GM23338 (cell line): ENCODE data around the gene SERPINH1. TPM values are rescaled to one million over a fixed set of nuclear protein-coding genes. Genes with fewer than 3 reads are reported as not detected.

ENCODE experiments used
- ATAC-seq: fragments of 200-7000 bp; cut with Tn5 transposase; 3 replicates; pipeline ENCODE4 v1.9.1; 2020
- DNase-seq: peaks from one replicate; pipeline ENCODE4 v3.0.0-alpha.2; 2015; ENCODE audit warnings: low spot score
- H2AFZ ChIP-seq: fragments of 200-600 bp; sonication (generic); 2 replicates; pipeline ENCODE4 v1.8.0; 2016; ENCODE audit warnings: antibody characterized with exemption, mild to moderate bottlenecking, moderate library complexity
- H3F3A ChIP-seq: fragments of 200-600 bp; sonication (generic); replicated peaks from 2 replicates; pipeline ENCODE4 v1.8.0; 2017; ENCODE audit warnings: antibody characterized with exemption, mixed run types, low read depth
- H3K27ac ChIP-seq: fragments of 200-600 bp; sonication (generic); 2 replicates; pipeline ENCODE4 v1.6.1; 2016; ENCODE audit warnings: low read depth
- H3K27me3 ChIP-seq: fragments of 200-600 bp; sonication (generic); 2 replicates; pipeline ENCODE4 v1.8.0; 2016; ENCODE audit warnings: mild to moderate bottlenecking, mixed run types, moderate library complexity; ENCODE audit not compliant: insufficient read depth
- H3K36me3 ChIP-seq: fragments of 200-600 bp; sonication (generic); 2 replicates; pipeline ENCODE4 v1.8.0; 2016; ENCODE audit warnings: mild to moderate bottlenecking; ENCODE audit not compliant: insufficient read depth
- H3K4me1 ChIP-seq: fragments of 200-600 bp; sonication (generic); 2 replicates; pipeline ENCODE4 v1.8.0; 2016; ENCODE audit warnings: mild to moderate bottlenecking, moderate library complexity; ENCODE audit not compliant: insufficient read depth
- H3K4me2 ChIP-seq: fragments of 200-600 bp; sonication (generic); 2 replicates; pipeline ENCODE4 v1.7.1; 2017; ENCODE audit warnings: mixed run types
- H3K4me3 ChIP-seq: fragments of 200-600 bp; sonication (generic); 2 replicates; pipeline ENCODE4 v1.6.1; 2016; ENCODE audit warnings: mixed run types
- H3K79me2 ChIP-seq: fragments of 200-600 bp; sonication (generic); replicated peaks from 2 replicates; pipeline ENCODE4 v1.8.0; 2017; ENCODE audit warnings: mild to moderate bottlenecking; ENCODE audit not compliant: insufficient read depth
- H3K9me2 ChIP-seq: fragments of 200-600 bp; sonication (generic); 2 replicates; pipeline ENCODE4 v1.8.0; 2017; ENCODE audit not compliant: insufficient read depth
- H4K20me1 ChIP-seq: fragments of 200-600 bp; sonication (generic); replicated peaks from 2 replicates; pipeline ENCODE4 v1.8.0; 2017; ENCODE audit warnings: mild to moderate bottlenecking; ENCODE audit not compliant: insufficient read depth
- H3K27ac Mint-ChIP-seq: 2 replicates; pipeline ENCODE4 v1.8.0; 2020; ENCODE audit warnings: inconsistent platforms, mild to moderate bottlenecking, moderate library complexity, mixed read lengths
- H3K27me3 Mint-ChIP-seq: 3 replicates; pipeline ENCODE4 v1.8.0; 2022; ENCODE audit warnings: low read depth, mild to moderate bottlenecking, moderate library complexity, mixed read lengths, inconsistent platforms; ENCODE audit not compliant: insufficient read depth, poor library complexity
- H3K36me3 Mint-ChIP-seq: 3 replicates; pipeline ENCODE4 v1.8.0; 2021; ENCODE audit warnings: low read depth, mild to moderate bottlenecking, inconsistent platforms, moderate library complexity, mixed read lengths
- H3K4me1 Mint-ChIP-seq: 3 replicates; pipeline ENCODE4 v1.8.0; 2020; ENCODE audit warnings: mild to moderate bottlenecking, inconsistent platforms, mixed read lengths
- H3K4me3 Mint-ChIP-seq: 3 replicates; pipeline ENCODE4 v1.8.0; 2021; ENCODE audit warnings: moderate library complexity, mild to moderate bottlenecking, inconsistent platforms, mixed read lengths
- H3K9me3 Mint-ChIP-seq: 3 replicates; pipeline ENCODE4 v1.8.0; 2020; ENCODE audit warnings: moderate library complexity, mild to moderate bottlenecking, inconsistent platforms, mixed read lengths
- CREB1 ChIP-seq: fragments of 250-450 bp; sonication (Bioruptor Pico); IDR thresholded peaks from 2 replicates; pipeline ENCODE4 v1.5.0; 2020; ENCODE audit warnings: low read depth, mild to moderate bottlenecking, moderate library complexity
- EZH2 ChIP-seq: fragments of 200-600 bp; sonication (generic); IDR thresholded peaks from one replicate; pipeline ENCODE4 v1.8.0; 2017; ENCODE audit warnings: antibody characterized with exemption, mild to moderate bottlenecking, low read depth; ENCODE audit not compliant: unreplicated experiment
- EZH2phosphoT487 ChIP-seq: fragments of 200-600 bp; sonication (generic); IDR thresholded peaks from one replicate; pipeline ENCODE4 v1.8.1; 2018; ENCODE audit warnings: antibody characterized with exemption; ENCODE audit not compliant: unreplicated experiment
- JUNB ChIP-seq: IDR thresholded peaks from one replicate; pipeline ENCODE4 v1.6.1; 2016; ENCODE audit warnings: antibody characterized with exemption; ENCODE audit not compliant: unreplicated experiment
- NANOG ChIP-seq: IDR thresholded peaks from 2 replicates; pipeline ENCODE4 v1.6.1; 2016; ENCODE audit warnings: antibody characterized with exemption, borderline replicate concordance
- POLR2AphosphoS5 ChIP-seq: IDR thresholded peaks from 2 replicates; pipeline ENCODE4 v1.6.1; 2016; ENCODE audit warnings: antibody characterized with exemption, low read depth
- STAT1 ChIP-seq: IDR thresholded peaks from one replicate; pipeline ENCODE4 v1.6.1; 2016; ENCODE audit warnings: antibody characterized with exemption; ENCODE audit not compliant: unreplicated experiment
- ZNF331 ChIP-seq: fragments of 250-450 bp; sonication (Bioruptor Pico); IDR thresholded peaks from 2 replicates; pipeline ENCODE4 v1.5.0; 2020; ENCODE audit warnings: low read depth, mild to moderate bottlenecking, moderate library complexity
- polyA plus RNA-seq: library from polyadenylated mRNA; unstranded; fragments of >200 nt; fragmentation: Nextera tagmentation; extraction: Ambion mirVana; gene quantifications from 2 replicates; pipeline ENCODE4 v1.2.1, GENCODE V29; 2016
- total RNA-seq: library from RNA; depleted of rRNA; stranded (reverse); fragments of >200 nt; shearing (Covaris generic); gene quantifications from 2 replicates; pipeline ENCODE4 v1.2.3, GENCODE V29; 2014
- TF ChIP-seq, protein P1 (sequence below): IDR thresholded peaks from one replicate; pipeline ENCODE4 v1.6.1; 2018; ENCODE audit warnings: antibody characterized with exemption; ENCODE audit not compliant: unreplicated experiment
- TF ChIP-seq, protein P2 (sequence below), 2 experiments: fragments of 200-600 bp in 1 of 2; sonication (generic) in 1 of 2; conservative IDR thresholded peaks; 2 replicates each; pipeline versions ENCODE4 v1.5.1 to v1.6.1; 2016 to 2017; ENCODE audit warnings: antibody characterized with exemption in 2 of 2, low read depth in 2 of 2, mild to moderate bottlenecking in 2 of 2, moderate library complexity in 1 of 2
- TF ChIP-seq, protein P3 (sequence below): IDR thresholded peaks from 2 replicates; pipeline ENCODE4 v1.6.1; 2016; ENCODE audit warnings: antibody characterized with exemption

The SERPINH1 gene
- total and polyA plus RNA-seq, 2 experiments from 2014 or later: 238 to 1,217 TPM

DNA sequence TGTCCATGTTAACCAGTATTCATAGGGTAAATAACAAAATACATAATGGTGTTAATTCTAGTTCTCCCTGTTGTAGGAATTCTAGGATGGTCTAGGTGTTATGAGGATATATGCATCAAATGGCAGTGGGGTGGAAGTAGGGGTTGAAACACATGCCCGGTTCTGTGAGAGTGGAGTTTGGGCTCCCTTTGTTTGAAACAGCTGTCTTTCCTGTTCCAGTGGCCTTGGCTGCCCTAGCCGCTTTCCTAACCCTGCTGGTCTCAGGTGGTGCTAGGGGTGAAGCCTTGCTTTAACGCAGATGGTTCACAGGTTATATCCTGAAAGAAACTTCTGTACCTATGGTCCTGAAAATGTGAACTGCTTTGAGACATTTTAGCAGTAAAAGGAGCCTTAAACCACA lies 38.3 kb downstream of the SERPINH1 start (continued):
- no peak for TF ChIP-seq JUNB

DNA sequence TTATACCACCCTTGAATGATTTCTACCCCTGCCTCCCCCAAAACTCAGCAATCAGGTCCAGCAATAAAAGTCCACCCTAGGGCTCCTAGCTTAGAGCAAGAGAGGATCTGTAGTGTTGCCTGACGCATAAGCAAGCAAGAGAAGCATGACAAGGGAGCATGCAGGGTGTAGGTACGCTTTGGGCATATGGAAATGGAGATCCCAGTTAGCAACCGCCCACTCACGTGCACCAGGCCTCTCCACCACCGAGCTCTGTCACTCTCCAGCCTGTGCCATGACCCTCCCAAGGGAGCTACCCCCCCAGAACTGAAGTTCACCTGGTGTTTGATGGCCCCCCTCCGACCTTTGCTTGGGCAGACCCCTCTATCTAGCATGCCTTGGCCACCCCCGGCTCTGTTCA lies 39.4 kb downstream of the SERPINH1 start:
- DNase-seq (no peak), ATAC-seq (no peak)
- no peaks in the 10 kb centered on the region for H3F3A ChIP-seq
- 0 out of 2 replicates have a peak overlapping the region, but pooled peaks have one; percentile 52 for H2AFZ ChIP-seq
- H3K4me1 ChIP-seq: no peaks in the 10 kb centered on the region
- H3K4me2 ChIP-seq: no peak overlapping the region
- no peak overlapping the region for H3K27ac Mint-ChIP-seq
- peaks cover 35% of the 10 kb centered on the region for H3K4me1 Mint-ChIP-seq
- no peak overlapping the region for H3K4me3 Mint-ChIP-seq
- H3K27me3 Mint-ChIP-seq: peaks cover 13% of the 10 kb centered on the region
- H3K27ac ChIP-seq: no peak overlapping the region
- no peaks in the 10 kb centered on the region for H3K9me3 Mint-ChIP-seq
- no peaks in the 10 kb centered on the region for H4K20me1 ChIP-seq
- no peaks in the 10 kb centered on the region for H3K36me3 Mint-ChIP-seq
- TF ChIP-seq STAT1 (no peak), JUNB (no peak), EZH2 (no peak), EZH2phosphoT487 (no peak), NANOG (no peak)
- no peaks in the 10 kb centered on the region for H3K27me3 ChIP-seq
- no peaks in the 10 kb centered on the region for H3K36me3 ChIP-seq
- no peak overlapping the region for H3K4me3 ChIP-seq
- no peaks in the 10 kb centered on the region for H3K79me2 ChIP-seq
- no peaks in the 10 kb centered on the region for H3K9me2 ChIP-seq

DNA sequence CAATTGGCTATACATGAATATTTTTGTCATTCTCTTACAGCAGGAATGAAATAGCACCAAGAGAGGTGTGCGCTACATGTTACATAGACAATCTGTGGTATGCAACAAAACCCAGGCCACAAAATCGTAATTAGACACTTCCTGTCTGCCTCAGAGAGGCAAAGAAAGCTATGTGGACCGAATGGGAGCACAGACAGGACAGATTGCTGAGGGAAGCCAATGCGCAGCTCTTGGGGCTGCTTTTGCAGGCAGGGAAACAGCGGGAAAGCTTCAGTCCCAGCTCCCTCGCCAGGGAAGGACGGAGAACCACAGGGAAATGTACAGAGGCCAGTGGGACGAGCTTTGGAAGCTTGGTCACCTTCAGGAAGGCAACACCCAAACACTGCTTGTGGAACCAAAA lies 40.9 kb downstream of the SERPINH1 start:
- no peak overlapping the region for H3K27ac Mint-ChIP-seq
- no peak for DNase-seq
- peak; percentile 18; the same call in 1 of the 3 replicates for ATAC-seq
- peaks cover 23% of the 10 kb centered on the region for H3K4me1 Mint-ChIP-seq
- H3K4me2 ChIP-seq: no peak overlapping the region
- no peaks in the 10 kb centered on the region for H3K9me2 ChIP-seq
- no peak overlapping the region for H3K27ac ChIP-seq
- no peaks in the 10 kb centered on the region for H3K4me1 ChIP-seq
- no peak overlapping the region for H3K4me3 ChIP-seq
- no peak overlapping the region for H3K4me3 Mint-ChIP-seq
- no peaks in the 10 kb centered on the region for H3K36me3 ChIP-seq
- H4K20me1 ChIP-seq: no peaks in the 10 kb centered on the region
- H3K27me3 Mint-ChIP-seq: peaks cover 12% of the 10 kb centered on the region
- H3F3A ChIP-seq: no peaks in the 10 kb centered on the region
- no peaks in the 10 kb centered on the region for H3K27me3 ChIP-seq
- H2AFZ ChIP-seq: peak overlapping the region; percentile 74; the same call in 1 of the 2 replicates
- no peaks in the 10 kb centered on the region for H3K79me2 ChIP-seq
- H3K36me3 Mint-ChIP-seq: no peaks in the 10 kb centered on the region
- no peaks in the 10 kb centered on the region for H3K9me3 Mint-ChIP-seq
- TF ChIP-seq EZH2phosphoT487 (no peak), ZNF331 (CRISPR knock-in tag) (no peak), JUNB (no peak), EZH2 (no peak), POLR2AphosphoS5 (no peak), STAT1 (no peak), CREB1 (CRISPR knock-in tag) (no peak)
- TF ChIP-seq, protein P1, sequence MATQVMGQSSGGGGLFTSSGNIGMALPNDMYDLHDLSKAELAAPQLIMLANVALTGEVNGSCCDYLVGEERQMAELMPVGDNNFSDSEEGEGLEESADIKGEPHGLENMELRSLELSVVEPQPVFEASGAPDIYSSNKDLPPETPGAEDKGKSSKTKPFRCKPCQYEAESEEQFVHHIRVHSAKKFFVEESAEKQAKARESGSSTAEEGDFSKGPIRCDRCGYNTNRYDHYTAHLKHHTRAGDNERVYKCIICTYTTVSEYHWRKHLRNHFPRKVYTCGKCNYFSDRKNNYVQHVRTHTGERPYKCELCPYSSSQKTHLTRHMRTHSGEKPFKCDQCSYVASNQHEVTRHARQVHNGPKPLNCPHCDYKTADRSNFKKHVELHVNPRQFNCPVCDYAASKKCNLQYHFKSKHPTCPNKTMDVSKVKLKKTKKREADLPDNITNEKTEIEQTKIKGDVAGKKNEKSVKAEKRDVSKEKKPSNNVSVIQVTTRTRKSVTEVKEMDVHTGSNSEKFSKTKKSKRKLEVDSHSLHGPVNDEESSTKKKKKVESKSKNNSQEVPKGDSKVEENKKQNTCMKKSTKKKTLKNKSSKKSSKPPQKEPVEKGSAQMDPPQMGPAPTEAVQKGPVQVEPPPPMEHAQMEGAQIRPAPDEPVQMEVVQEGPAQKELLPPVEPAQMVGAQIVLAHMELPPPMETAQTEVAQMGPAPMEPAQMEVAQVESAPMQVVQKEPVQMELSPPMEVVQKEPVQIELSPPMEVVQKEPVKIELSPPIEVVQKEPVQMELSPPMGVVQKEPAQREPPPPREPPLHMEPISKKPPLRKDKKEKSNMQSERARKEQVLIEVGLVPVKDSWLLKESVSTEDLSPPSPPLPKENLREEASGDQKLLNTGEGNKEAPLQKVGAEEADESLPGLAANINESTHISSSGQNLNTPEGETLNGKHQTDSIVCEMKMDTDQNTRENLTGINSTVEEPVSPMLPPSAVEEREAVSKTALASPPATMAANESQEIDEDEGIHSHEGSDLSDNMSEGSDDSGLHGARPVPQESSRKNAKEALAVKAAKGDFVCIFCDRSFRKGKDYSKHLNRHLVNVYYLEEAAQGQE: no peak
- TF ChIP-seq, protein P2, sequence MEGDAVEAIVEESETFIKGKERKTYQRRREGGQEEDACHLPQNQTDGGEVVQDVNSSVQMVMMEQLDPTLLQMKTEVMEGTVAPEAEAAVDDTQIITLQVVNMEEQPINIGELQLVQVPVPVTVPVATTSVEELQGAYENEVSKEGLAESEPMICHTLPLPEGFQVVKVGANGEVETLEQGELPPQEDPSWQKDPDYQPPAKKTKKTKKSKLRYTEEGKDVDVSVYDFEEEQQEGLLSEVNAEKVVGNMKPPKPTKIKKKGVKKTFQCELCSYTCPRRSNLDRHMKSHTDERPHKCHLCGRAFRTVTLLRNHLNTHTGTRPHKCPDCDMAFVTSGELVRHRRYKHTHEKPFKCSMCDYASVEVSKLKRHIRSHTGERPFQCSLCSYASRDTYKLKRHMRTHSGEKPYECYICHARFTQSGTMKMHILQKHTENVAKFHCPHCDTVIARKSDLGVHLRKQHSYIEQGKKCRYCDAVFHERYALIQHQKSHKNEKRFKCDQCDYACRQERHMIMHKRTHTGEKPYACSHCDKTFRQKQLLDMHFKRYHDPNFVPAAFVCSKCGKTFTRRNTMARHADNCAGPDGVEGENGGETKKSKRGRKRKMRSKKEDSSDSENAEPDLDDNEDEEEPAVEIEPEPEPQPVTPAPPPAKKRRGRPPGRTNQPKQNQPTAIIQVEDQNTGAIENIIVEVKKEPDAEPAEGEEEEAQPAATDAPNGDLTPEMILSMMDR (conservative IDR thresholded peaks at IDR 0.05; ENCODE audit: low read depth in 2 of 2): no peak
- TF ChIP-seq, protein P3, sequence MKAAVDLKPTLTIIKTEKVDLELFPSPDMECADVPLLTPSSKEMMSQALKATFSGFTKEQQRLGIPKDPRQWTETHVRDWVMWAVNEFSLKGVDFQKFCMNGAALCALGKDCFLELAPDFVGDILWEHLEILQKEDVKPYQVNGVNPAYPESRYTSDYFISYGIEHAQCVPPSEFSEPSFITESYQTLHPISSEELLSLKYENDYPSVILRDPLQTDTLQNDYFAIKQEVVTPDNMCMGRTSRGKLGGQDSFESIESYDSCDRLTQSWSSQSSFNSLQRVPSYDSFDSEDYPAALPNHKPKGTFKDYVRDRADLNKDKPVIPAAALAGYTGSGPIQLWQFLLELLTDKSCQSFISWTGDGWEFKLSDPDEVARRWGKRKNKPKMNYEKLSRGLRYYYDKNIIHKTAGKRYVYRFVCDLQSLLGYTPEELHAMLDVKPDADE: no peak
